ENCODE results near the gene FARP1.

FARP1 gene

DNA sequence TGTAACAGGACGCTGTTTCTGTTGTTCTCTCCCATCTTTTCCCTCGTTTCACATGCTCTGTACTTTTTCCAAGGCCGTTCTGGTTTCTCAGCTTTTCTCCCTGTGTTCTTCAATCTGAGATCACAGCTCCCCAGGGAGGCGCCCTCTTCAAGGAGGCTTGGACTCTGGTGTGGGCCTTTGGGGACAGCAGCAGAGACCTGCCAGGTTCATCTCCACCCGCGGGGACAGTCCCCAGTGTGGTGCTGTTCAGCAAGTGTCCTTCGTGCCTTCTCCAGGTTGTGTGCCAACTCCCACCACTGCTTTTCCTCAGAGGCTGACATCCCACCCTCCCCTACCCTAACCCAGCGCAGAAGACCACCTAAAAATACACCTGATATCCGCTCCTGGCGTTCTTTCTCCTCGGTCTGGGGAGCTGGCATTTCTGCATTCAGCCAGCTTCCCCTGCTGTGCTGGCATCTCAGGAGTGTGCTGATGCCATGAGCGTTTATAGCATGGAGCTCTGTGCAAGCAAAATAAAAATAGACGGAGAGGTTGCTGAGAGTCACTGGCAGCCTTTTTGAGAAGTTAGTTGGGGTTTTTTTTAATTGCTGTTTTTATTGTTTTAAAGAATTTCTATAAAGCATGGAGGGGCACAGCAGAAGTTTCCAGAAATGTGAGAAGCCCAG is 284.6 kb downstream of the FARP1 start:
- DNase-seq (ENCODE audit: low read depth in 2 of 2), result no peak

DNA sequence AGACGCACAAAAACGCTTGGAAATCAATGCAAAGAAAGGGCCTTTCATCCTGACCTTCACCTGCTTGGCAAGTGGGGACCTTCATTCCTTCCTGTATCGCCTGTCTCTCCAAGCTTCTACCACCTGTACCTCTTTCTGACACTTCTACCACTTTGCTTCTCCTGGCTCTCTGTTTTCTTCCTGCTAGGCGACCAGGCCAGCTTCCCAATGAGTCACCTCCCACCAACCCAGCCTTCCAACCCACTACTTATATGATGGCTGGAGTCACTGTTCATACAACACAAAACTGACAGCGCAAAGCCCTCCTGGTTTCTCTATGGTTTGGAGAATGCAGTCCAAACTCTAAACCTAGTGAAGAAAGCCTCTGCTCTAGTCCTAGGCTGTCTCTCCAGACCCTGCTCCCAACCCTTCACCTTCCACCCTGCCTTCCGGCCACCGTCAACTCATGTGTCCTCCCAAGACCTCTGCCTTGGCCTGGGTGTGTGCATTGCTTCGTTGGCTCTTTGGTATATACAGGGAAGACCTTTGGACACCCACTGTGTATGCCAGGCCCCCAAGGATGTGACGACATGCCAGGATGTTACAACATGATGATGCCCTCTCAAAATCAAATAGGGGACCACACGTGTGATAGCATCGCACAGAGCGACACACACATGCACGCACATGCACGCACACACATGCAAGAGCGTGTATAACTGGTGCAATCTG is 285.5 kb downstream of the FARP1 start:
- DNase-seq (ENCODE audit: low read depth in 2 of 2), result no peak

DNA sequence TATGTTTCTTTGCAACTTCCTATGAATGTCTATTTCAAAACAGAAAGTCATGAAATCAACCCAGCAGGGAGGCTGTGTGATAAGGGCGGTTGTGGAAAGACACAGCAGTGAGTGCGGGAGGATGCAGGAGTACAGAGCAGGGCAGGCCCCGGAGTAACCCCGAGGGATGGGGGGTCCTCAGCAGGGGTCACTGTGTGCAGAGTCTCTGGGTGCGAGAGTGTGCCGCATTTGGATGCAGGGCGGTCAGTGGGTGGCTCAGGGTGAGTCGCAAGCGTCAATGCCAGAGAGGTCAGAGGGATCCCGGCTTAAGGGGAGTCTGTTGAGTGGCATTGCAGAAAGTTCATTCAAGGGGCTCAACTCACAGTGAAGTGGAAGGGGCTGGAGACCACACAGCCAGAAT is 286.2 kb downstream of the FARP1 start:
- DNase-seq (ENCODE audit: low read depth in 2 of 2), result no peak

DNA sequence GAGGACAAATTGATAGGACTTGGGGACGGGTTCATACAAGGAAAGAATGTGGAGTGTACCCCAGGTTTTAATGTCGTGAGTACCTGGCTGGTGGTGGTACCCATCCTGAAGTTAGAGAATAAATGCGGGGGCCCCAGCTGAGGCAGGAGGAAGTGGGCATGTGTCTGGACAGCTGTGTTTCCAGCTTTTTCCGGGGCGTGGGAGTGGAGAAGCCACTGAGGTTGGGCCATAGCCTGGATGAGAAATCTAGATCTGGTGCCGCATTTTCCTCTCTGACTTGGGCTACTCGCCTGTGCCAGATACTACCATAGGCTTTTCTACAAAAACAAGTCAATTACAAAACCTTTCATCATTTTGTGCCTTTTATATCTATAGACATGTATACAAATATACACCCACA is 286.6 kb downstream of the FARP1 start:
- DNase-seq (ENCODE audit: low read depth in 2 of 2), result no peak

DNA sequence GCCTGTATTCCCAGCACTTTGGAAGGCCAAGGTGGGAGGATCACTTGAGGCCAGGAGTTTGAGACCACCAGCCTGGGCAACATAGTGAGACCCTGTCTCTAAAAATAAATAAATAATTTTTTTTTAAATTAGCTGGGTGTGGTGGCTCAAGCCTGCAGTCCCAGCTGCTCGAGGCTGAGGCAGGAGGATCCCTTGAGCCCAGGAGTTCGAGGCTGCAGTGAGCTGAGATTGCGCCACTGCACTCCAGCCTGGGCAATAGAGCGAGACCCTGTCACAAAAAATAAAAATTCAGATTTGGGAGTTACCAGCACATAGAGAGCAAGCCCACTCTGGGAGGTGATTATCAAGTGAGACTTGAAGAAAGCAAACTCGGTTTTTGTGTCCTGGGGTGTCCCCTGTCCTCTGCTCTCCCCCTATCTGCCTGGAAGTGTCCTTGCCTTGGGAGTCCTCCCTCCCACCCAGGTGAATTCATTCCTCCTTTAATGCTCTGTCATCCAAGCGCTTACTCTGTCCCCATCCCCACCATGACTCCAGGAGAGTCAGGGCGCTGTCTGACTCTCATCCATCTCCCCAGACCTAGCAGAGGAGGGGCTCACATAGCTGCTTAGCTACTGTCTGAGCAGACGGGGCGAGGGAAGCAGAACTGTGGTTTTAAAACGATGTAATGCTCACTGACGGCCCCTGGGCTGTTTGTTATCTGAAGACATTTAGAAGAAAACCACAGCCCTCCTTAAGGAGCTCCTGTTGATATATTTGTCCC is 287.3 kb downstream of the FARP1 start:
- DNase-seq (ENCODE audit: low read depth in 2 of 2), result no peak

DNA sequence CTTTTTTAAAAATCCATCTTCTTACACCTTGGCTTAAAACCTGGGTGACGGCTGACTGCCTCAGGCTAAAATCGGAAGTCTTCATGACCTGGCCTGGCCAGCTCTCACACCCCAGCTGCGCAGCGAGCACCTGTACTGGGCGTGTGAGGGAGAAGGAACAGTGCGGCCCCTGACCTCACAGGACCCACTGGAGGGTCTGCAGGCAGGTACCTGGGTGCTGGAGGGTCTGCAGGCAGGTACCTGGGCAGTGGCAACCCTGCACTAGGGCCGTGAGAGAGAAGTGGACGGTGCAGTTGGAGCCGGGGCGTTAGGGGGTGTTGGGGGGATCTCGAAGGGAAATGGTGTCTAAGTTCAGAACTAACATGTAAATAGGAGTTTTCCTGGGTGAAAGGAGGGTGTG is 289.7 kb downstream of the FARP1 start:
- DNase-seq (ENCODE audit: low read depth in 2 of 2), result no peak

DNA sequence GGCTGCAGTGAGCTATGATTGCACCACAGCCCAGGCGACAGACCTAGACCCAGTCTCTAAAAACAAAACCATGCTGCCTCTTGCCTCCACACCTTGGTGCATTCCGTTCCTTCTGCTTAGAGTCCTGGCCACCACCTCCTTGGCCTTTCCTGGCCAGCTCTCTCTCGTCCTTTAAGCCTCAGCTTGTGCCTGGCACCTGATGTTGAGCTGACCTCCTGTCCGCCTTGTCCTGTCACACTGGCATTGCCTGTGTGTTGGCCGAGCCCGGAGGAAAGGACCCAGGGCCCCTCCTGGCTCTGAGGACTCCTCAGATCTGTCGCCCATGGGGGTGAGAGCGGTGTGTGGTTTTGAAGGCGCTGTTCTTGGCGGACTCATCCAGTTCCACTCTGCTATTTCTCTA is 290.8 kb downstream of the FARP1 start:
- DNase-seq (ENCODE audit: low read depth in 2 of 2), result no peak

DNA sequence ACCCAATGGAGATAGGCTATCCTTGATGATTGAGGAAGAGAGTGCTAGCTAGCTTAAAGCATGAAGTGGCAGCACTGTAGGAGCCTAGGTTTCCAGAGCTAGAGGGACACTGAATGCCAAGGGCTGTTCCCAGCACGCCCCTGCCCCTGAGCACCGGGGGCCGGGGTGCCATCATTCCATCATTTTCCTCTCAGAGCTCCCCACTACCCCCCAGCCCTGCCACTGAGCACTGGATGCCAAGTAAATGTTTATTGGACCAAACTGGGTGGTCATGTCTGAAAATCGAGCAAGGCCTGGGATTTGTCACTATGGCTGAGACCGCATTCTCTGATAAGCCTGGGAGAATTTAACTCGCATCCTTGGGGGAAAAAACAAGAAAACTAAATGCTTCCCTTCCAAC is 291.2 kb downstream of the FARP1 start:
- DNase-seq (ENCODE audit: low read depth in 2 of 2), result no peak

DNA sequence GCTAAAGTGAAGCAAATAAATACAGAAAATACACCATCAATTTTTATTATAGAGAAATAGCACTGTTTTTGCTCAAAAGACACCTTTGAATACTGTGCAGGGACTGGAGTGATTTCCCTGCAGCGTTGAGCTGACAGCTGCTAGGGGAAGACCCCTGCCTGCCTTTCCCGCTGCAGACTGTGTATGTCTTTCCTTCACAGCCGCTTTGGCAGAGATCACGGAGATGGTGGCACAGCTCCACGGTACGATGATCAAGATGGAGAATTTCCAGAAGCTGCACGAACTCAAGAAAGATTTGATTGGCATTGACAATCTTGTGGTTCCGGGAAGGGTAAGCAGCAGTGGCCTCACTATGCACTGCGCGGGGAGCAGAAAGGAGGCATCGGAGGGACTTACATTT is 292.5 kb downstream of the FARP1 start:
- DNase-seq (ENCODE audit: low read depth in 2 of 2), result no peak

DNA sequence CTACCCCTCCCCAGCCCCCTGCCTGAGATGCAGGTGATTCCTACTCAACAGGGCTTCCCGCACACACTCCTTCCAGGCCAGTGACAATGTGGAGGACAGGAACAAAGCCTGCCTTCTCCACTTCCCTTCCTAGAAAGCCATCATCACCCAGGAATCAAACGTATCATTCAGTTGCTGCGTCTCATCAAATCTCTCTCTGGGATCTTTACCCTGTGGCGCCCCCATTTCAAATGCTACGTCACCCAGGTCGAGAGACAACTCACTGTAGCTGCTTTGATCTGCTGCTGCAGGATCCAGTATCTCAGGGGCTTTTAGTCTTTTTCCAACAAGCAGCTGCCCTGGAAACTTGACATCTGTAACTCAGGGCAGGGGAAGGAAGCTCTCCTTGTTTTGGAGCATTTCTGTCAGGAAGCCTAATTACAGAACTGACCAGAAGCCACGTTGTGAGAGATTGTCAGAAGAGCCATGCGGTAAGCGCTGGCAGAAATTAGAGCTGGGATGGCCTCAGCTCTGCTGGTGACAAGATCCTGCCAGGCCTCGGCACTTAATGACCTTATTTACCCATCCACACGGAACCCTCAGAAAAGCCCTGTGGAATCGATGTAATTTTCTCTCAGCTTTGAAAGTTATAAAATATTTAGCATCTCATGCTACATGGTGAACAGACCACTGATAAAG is 293.5 kb downstream of the FARP1 start:
- no peak for DNase-seq (ENCODE audit: low read depth in 2 of 2)

DNA sequence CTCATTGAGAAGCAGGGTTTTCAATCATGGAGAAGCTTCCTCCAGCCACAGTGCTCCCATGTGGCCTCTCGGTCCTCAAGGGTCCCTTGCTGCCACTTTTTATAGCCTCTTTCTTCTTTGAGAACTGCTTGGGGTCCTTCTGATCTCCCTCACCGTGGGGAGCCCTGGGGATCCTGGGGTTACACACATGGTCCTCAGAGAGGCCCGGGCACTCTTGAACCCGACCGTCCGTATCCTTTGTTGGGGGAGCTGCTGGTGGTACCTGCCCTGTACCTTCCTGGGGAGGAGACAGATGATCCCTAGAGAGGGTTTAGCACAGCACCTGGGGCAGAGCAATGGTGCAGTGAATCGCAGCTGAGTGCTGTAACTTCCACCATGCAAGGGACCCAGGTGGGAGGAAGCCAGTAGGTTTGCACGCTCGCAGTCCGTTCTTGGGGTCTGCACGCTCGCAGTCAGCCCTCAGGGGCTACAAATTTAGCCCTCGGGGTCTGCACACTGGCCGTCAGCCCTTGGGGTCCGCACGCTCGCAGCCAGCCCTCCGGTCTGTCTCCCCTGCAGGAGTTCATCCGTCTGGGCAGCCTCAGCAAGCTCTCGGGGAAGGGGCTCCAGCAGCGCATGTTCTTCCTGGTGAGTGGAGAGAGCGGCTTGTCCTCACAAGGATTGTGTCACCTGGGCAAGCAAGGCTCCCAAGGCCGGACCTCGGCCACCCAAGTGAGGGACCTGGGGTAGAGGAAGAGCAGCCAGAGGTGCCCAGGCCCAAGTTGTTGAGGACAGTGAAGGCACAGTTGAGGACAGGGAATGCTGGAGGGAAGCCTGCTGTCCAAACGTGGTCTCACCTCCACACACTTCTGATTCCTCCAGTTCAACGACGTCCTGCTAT is 295.6 kb downstream of the FARP1 start:
- no peak for DNase-seq (ENCODE audit: low read depth in 2 of 2)

DNA sequence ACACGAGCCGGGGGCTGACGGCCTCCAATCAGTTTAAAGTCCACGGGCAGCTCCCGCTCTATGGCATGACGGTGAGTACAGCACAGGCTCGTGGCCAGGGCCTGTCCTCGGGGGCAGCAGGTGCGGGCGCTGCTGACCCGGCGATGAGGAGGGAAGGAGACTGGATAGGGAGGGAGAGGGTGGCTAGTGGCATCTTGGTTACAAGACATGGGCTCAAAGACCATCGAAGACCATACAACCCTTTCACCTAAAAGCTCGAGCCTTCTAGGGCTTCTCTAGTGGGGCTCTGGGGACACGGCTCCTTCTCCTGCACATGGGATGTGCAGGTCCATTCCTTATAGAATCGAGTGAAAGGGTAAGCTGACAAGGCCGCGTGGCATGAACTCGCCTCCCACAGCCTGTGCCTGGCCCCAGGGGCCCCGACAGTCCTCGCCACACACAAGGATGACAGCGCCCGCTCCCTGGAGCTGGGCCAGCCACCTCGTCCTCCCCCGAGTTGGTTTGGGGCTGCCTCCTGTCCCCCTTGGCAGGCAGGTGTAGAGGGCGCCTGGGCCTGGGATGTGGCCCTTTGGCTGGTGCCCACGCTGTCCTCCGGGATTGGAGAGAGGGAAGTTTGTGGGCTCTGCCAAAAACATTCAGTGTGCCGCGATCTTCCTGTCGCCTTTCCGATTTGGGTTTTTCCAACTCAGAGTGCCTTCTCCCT is 296.4 kb downstream of the FARP1 start:
- DNase-seq (ENCODE audit: low read depth in 2 of 2), result no peak

DNA sequence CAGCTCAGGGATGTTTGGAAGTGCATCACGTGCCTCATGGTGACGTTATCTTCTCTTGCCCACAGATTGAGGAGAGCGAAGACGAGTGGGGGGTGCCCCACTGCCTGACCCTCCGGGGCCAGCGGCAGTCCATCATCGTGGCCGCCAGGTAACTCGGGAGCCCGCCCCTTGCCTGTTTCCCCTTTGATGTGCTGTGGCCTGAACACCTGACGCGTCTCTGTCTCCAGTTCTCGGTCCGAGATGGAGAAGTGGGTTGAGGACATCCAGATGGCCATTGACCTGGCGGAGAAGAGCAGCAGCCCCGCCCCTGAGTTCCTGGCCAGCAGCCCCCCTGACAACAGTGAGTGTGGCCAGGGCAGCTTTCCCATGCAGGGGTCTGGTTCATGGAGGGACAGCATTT is 297.0 kb downstream of the FARP1 start:
- DNase-seq (ENCODE audit: low read depth in 2 of 2), result no peak

DNA sequence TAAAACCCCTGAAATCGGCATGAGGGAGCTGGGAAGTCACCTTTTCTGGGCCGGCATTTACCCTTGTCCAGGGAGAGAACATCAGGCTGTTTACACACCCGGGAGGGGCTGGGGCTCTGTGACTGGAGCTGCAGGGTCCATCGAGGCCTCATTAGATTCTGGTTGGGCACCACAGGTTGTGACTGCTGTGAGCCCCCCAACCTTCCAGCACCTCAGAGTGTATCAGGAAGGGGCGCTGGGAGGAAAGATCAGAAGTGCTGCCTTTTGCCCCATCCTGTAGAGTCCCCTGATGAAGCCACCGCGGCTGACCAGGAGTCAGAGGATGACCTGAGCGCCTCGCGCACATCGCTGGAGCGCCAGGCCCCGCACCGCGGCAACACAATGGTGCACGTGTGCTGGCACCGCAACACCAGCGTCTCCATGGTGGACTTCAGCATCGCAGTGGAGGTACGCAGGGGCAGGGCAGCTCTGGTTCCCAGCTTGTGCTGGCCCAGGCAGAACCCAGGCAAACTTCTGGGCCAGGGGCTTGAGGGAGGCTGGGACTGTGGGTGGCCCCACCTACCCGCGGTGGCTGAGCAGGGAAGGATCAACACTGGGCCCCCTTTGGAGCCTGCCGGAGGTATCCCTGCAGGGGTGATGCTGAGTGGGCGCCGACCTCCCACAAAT is 297.6 kb downstream of the FARP1 start:
- no peak for DNase-seq (ENCODE audit: low read depth in 2 of 2)

DNA sequence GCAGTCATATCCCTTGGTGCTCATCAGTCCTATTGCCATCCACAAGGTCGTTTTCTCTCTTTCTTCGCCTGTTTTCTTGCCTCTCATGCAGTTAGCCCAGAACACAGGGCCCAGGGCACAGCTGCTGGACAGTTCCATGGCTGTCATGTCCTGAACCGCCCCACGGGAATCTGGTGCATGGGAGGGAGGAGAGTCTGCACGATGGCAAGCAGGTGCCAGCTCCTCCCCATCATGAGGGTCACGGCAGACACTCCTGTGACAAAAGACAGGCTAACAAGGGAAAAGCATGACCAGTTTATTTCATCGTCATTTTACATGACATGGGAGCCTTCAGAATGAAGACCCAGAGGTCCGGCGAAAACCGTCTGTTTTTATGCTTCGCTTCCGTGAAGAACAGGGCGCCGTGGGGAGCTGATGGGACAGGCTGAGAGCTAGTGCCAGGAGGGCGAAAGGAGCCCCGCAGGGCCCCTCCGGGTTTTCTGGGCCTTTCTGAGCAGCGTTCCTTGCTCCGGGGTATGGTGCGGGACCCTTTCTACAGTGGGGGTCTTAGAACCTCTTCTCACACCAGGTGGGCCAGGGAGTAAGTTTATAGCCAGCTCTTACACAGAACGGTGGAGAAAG is 298.3 kb downstream of the FARP1 start:
- DNase-seq (ENCODE audit: low read depth in 2 of 2), result no peak

DNA sequence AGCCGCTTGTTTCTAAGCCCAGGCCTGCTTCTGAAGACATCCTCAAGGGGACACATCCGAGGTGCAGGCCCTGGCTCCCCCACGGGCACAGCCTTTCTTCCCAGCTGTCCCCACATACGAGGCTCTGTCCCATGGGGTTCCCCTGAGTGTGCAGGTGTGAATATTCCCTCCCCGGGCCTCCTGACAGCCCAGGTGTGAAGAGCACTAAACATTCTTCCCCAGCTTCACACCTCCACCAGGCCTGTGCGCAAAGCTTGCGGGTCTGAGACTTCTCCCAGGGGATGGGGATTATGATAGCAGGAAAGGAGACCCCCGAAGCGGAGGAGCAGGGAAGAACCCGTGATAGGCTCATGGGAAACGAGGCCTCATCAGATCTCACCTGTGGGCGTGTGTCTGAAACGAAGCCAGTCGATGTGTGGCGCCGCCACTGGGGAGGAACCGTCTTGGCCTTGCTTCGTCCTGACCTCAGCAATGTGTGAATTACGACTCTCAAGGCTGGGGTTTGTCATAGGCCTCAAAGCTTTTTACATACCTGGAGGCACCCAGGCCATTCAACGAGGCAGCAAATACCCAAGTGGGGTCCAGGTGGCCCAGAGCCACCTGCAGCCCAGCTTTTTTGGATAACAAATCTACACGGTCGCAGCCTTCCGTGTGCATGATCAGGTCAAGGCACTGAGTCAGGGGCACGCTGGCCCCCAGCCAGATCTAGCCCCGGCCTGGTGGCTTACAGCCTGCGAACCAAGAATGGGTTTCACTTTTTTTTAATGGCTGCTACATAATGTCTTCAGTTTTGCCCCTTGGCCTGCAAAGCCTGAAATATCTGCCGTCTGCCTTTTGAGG is 299.7 kb downstream of the FARP1 start:
- no peak for DNase-seq (ENCODE audit: low read depth in 2 of 2)

DNA sequence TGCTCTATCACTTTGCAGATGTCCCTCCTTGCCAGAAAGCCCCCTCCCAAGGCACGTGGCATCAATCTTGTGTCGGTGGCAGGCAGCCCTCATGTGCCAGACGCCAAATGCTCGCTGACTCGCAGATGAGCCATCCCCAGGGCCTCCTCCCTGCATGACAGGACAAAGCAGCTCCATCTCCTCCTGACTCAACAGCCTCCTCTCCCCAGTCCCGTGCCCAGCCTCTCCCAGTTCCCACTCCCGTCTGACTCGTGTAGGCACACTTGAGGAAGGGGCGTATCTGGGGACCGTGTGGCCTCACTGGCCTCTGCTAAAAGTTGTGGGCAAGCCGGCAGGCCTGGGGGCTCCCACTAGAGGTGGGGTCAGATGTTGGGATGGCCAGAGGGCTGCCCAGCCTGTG is 300.4 kb downstream of the FARP1 start:
- no peak for DNase-seq (ENCODE audit: low read depth in 2 of 2)

DNA sequence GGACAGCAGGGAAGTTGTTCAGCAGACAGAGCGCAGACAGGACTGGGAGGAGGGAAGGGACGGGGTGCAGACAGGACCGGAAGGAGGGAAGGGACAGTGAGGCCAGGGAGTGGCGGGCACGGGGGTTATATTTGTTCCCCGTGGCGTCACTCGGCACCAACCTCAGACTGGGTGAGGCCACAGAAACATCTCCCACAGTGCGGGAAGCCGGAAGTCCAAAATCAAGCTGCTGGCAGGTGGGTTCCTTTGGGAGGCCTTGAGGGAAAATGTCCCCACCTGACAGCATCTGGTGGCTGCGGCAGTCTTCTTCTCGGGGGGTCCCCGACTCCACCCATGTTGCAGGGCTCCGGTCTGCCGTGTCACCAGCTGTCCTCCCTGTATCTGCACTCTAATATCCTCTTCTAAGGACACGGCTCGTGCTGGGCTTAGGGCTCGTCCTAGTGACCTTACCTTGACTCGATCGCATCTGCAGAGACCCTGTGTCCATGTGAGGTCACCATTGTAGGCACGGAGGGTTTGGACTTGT is 301.0 kb downstream of the FARP1 start:
- no peak for DNase-seq (ENCODE audit: low read depth in 2 of 2)

DNA sequence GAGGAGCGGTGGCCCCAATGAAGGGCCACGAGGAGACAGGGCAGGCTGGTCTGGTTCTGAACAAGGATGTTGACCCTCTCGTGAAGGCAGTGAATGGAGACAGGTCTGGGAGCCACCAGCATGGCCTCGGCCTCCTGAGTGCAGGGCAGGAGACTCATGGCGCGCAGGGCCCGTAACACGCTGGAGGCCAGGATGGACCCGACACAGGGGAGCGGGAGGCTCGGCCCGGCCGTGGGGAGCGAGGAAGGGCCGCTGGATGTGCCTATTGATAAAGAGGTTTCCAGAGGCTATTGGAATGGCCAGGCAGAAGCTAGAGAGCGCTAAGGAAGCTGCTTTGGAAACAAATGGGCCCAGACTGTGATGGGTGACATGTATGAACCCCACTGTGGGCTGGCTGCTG is 301.5 kb downstream of the FARP1 start:
- no peak for DNase-seq (ENCODE audit: low read depth in 2 of 2)

Measured in stimulated activated CD4-positive, alpha-beta T cell treated with anti-CD3 and anti-CD28 coated beads, Interleukin-1b, Interleukin-23, amount 100 ng/mL, for 4 hours (primary cell).